HepG2 (cell line): ENCODE measurements around the gene SOCS1. TPM values are rescaled to one million over a fixed set of nuclear protein-coding genes. Genes with fewer than 3 reads are reported as not detected.
A peak's percentile ranks its signal among the peaks of the same experiment; 100 is the strongest.

Experiments used
- E2F1 ChIP-seq: sonication (generic); formaldehyde crosslinking; IDR thresholded peaks from 2 replicates; pipeline ENCODE4 v1.5.0; 2020; ENCODE audit warnings: missing genetic modification reagents
- GABPA ChIP-seq, 2 experiments: IDR thresholded peaks; 2 replicates each; pipeline ENCODE4 v1.6.1; 2011 to 2016; ENCODE audit warnings: low read depth in 2 of 2, low read length in 1 of 2, missing biosample characterization in 1 of 2, missing genetic modification characterization in 1 of 2
- HNF4G ChIP-seq, 2 experiments: sonication (generic) in 1 of 2; formaldehyde crosslinking in 1 of 2; IDR thresholded peaks; 2 replicates each; pipeline versions ENCODE4 v1.4.0 to v1.6.1; 2011 to 2020; ENCODE audit warnings: borderline replicate concordance in 2 of 2, low read depth in 2 of 2, mild to moderate bottlenecking in 2 of 2, low read length in 1 of 2, missing genetic modification reagents in 1 of 2, moderate library complexity in 1 of 2
- KDM2A ChIP-seq: sonication (generic); formaldehyde crosslinking; IDR thresholded peaks from 2 replicates; pipeline ENCODE4 v1.4.0; 2020; ENCODE audit warnings: low read depth, missing genetic modification reagents, borderline replicate concordance
- KLF13 ChIP-seq: sonication (generic); formaldehyde crosslinking; IDR thresholded peaks from 2 replicates; pipeline ENCODE4 v1.4.0; 2020; ENCODE audit warnings: mild to moderate bottlenecking, missing genetic modification reagents
- MAF1 ChIP-seq: sonication (generic); formaldehyde crosslinking; IDR thresholded peaks from 2 replicates; pipeline ENCODE4 v1.5.0; 2020; ENCODE audit warnings: missing genetic modification reagents, borderline replicate concordance
- MYC ChIP-seq: sonication (generic); formaldehyde crosslinking; IDR thresholded peaks from 2 replicates; pipeline ENCODE4 v1.9.0; 2021; ENCODE audit warnings: missing genetic modification reagents, borderline replicate concordance
- PHF5A ChIP-seq: IDR thresholded peaks from one replicate; pipeline ENCODE4 v1.6.1; 2018; ENCODE audit warnings: low read depth, missing genetic modification reagents; ENCODE audit not compliant: unreplicated experiment
- SNAPC4 ChIP-seq: sonication (generic); formaldehyde crosslinking; IDR thresholded peaks from 2 replicates; pipeline ENCODE4 v1.4.0; 2020; ENCODE audit warnings: mild to moderate bottlenecking, missing genetic modification reagents
- SRY ChIP-seq: sonication (generic); formaldehyde crosslinking; IDR thresholded peaks from 2 replicates; pipeline ENCODE4 v1.8.0; 2022; ENCODE audit warnings: mild to moderate bottlenecking, missing genetic modification reagents
- STAG1 ChIP-seq: sonication (generic); formaldehyde crosslinking; IDR thresholded peaks from 2 replicates; pipeline ENCODE4 v1.4.0; 2020; ENCODE audit warnings: missing genetic modification reagents
- ZNF276 ChIP-seq: sonication (generic); formaldehyde crosslinking; IDR thresholded peaks from 2 replicates; pipeline ENCODE4 v1.4.0; 2020; ENCODE audit warnings: mild to moderate bottlenecking, low read depth, missing genetic modification reagents
- ZNF383 ChIP-seq: sonication (generic); formaldehyde crosslinking; IDR thresholded peaks from 2 replicates; pipeline ENCODE4 v1.4.0; 2020; ENCODE audit warnings: missing genetic modification reagents, mild to moderate bottlenecking, borderline replicate concordance
- ZNF530 ChIP-seq: sonication (generic); formaldehyde crosslinking; IDR thresholded peaks from 2 replicates; pipeline ENCODE4 v1.5.0; 2020; ENCODE audit warnings: low read depth, mild to moderate bottlenecking, missing genetic modification reagents
- polyA plus RNA-seq, 8 experiments: library from polyadenylated mRNA; depleted of rRNA in 3 of 8; stranded (reverse) in 7 of 8; unstranded in 1 of 8; fragments of >200 nt; fragmentation: Illumina TruSeq in 4 of 8; extraction: Trizol in 4 of 8; gene quantifications; 2 replicates each; pipeline versions ENCODE4 v1.2.1 to v1.2.3, GENCODE V29; 2011 to 2016; ENCODE audit warnings: low read depth in 4 of 8, missing spikeins in 1 of 8, mixed read lengths in 1 of 8; ENCODE audit not compliant: insufficient read depth in 1 of 8
- total RNA-seq, 5 experiments: library from RNA; depleted of rRNA; stranded (reverse); fragments of >200 nt; fragmentation: Illumina TruSeq; extraction: Trizol; gene quantifications; 2 replicates each; pipeline ENCODE4 v1.2.3, GENCODE V29; 2016; ENCODE audit warnings: low read depth in 1 of 5
- TF ChIP-seq, protein P1 (sequence below): sonication (generic); formaldehyde crosslinking; IDR thresholded peaks from 2 replicates; pipeline ENCODE4 v1.5.0; 2020; ENCODE audit warnings: missing genetic modification reagents, mild to moderate bottlenecking, borderline replicate concordance
- TF ChIP-seq, protein P2 (sequence below): sonication (generic); formaldehyde crosslinking; IDR thresholded peaks from 2 replicates; pipeline ENCODE4 v1.4.0; 2020; ENCODE audit warnings: mild to moderate bottlenecking, missing genetic modification reagents

SOCS1 gene
- total and polyA plus RNA-seq, 2 of the 13 experiments (the other 11 are each of a cell fraction or from before 2014, with no cell fraction given) = 5.3 to 6.3 TPM

DNA sequence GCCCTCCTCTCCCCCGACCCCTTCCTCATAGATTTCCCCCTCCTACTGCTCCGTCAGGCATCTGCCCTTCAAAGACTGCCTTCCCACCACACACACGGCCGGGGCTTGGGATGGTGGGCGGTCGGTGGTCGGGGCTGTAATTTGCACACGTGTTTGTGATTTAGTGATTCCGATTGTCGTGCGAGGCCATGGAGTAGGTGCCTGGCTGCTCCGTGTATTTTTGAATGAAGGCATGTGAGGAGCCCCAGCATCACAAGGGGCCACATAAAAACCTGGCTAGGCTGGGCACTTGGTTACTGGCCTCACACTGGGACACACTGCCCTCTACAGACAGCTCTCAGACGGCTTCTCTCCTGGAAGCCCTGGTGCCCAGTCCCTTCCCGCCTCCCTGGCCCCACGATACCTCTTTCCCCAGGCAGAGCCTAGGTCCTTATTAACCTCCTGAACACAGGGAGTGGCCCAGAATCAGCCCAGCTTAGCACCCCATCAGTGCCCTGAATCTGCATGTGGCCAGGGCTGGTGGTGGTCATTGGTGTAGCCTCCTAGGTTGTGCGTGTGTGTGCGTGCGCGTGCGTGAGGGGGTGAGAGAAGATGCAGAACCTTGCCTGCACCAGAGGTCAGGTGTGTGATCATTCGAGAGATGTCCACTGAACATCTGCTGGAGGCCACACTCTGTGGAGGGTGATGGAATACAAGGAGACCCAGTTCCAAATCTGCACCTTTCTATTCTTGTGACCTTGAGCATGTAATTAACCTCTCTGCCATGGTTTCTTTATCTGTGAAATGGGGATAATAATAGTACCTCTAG lies 1.3 kb upstream of the SOCS1 start (continued):
- TF ChIP-seq KDM2A (CRISPR knock-in tag) = peak; percentile 74
- TF ChIP-seq SRY = peak; percentile 71
- 0 out of 2 replicates have a peak, but pooled peaks have one; percentile 69 for TF ChIP-seq MAF1
- TF ChIP-seq ZNF276 = peak; percentile 95
- TF ChIP-seq SNAPC4 (CRISPR knock-in tag) = no peak; the same call in 1 of the 2 replicates
- TF ChIP-seq ZNF530 (CRISPR knock-in tag) = no peak
- TF ChIP-seq E2F1 (CRISPR knock-in tag) = 0 out of 2 replicates have a peak, but pooled peaks have one; percentile 49
- TF ChIP-seq KLF13 = peak; percentile 92
- TF ChIP-seq ZNF383 (CRISPR knock-in tag) = peak; percentile 95
- TF ChIP-seq GABPA (IDR thresholded peaks at IDR 0.05; ENCODE audit: low read depth, low read length) = no peak
- no peak for TF ChIP-seq GABPA (CRISPR knock-in tag; IDR thresholded peaks at IDR 0.05; ENCODE audit: low read depth)
- TF ChIP-seq MYC (CRISPR knock-in tag) = peak; percentile 81
- peak; percentile 67 for TF ChIP-seq PHF5A
- TF ChIP-seq, protein P1, sequence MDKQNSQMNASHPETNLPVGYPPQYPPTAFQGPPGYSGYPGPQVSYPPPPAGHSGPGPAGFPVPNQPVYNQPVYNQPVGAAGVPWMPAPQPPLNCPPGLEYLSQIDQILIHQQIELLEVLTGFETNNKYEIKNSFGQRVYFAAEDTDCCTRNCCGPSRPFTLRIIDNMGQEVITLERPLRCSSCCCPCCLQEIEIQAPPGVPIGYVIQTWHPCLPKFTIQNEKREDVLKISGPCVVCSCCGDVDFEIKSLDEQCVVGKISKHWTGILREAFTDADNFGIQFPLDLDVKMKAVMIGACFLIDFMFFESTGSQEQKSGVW (CRISPR knock-in tag) = no peak
- TF ChIP-seq HNF4G (IDR thresholded peaks at IDR 0.05; ENCODE audit: borderline replicate concordance, low read depth, low read length) = no peak
- peak; percentile 85 for TF ChIP-seq HNF4G (CRISPR knock-in tag; IDR thresholded peaks at IDR 0.05; ENCODE audit: borderline replicate concordance, low read depth)
- peak; percentile 87 for TF ChIP-seq STAG1 (CRISPR knock-in tag)
- TF ChIP-seq, protein P2, sequence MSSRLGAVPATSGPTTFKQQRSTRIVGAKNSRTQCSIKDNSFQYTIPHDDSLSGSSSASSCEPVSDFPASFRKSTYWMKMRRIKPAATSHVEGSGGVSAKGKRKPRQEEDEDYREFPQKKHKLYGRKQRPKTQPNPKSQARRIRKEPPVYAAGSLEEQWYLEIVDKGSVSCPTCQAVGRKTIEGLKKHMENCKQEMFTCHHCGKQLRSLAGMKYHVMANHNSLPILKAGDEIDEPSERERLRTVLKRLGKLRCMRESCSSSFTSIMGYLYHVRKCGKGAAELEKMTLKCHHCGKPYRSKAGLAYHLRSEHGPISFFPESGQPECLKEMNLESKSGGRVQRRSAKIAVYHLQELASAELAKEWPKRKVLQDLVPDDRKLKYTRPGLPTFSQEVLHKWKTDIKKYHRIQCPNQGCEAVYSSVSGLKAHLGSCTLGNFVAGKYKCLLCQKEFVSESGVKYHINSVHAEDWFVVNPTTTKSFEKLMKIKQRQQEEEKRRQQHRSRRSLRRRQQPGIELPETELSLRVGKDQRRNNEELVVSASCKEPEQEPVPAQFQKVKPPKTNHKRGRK = peak; percentile 90
